ENCODE measurements around the gene SPDL1.

Gene SPDL1

GRCh38 chr5:169631360-169631759, 47.8 kb downstream of the SPDL1 start:
- no peak overlapping the region for H3K4me3 Mint-ChIP-seq
- peaks cover 3% of the 10 kb centered on the region for H3K9me3 Mint-ChIP-seq
- H3K27ac Mint-ChIP-seq: no peak overlapping the region
- H3K36me3 Mint-ChIP-seq (ENCODE audit: low read depth): peaks cover 5% of the 10 kb centered on the region
- H3K4me1 Mint-ChIP-seq (ENCODE audit: low read depth): peaks cover 6% of the 10 kb centered on the region
- H3K27me3 Mint-ChIP-seq (ENCODE audit: low read depth): peaks cover 22% of the 10 kb centered on the region

- H3K36me3 Mint-ChIP-seq (ENCODE audit: low read depth): peaks cover 6% of the 10 kb centered on the region
- H3K9me3 Mint-ChIP-seq: peaks cover 3% of the 10 kb centered on the region
- H3K4me1 Mint-ChIP-seq (ENCODE audit: low read depth): peaks cover 11% of the 10 kb centered on the region
- no peak overlapping the region for H3K4me3 Mint-ChIP-seq
- H3K27ac Mint-ChIP-seq: no peak overlapping the region
- H3K27me3 Mint-ChIP-seq (ENCODE audit: low read depth): peaks cover 19% of the 10 kb centered on the region
Observed at GRCh38 chr5:169632946-169633345, 49.4 kb downstream of the SPDL1 start.

- H3K36me3 Mint-ChIP-seq (ENCODE audit: low read depth): peaks cover 22% of the 10 kb centered on the region
- H3K4me3 Mint-ChIP-seq: no peak overlapping the region
- H3K4me1 Mint-ChIP-seq (ENCODE audit: low read depth): peaks cover 28% of the 10 kb centered on the region
- no peak overlapping the region for H3K27ac Mint-ChIP-seq
- H3K9me3 Mint-ChIP-seq: peaks cover 13% of the 10 kb centered on the region
- peaks cover 19% of the 10 kb centered on the region for H3K27me3 Mint-ChIP-seq (ENCODE audit: low read depth)
Observed at GRCh38 chr5:169634606-169635005, 51.0 kb downstream of the SPDL1 start.

GRCh38 chr5:169635936-169636335, 52.4 kb downstream of the SPDL1 start:
- Mint-ChIP-seq H3K27ac (peak overlapping the region; percentile 71), H3K36me3 (ENCODE audit: low read depth) (peaks cover 34% of the 10 kb centered on the region)

GRCh38 chr5:169636477-169637084, 53.0 kb downstream of the SPDL1 start:
- Mint-ChIP-seq H3K9me3 (peaks cover 20% of the 10 kb centered on the region), H3K27ac (peak overlapping the region; percentile 97), H3K4me3 (peak overlapping the region; percentile 95), H3K27me3 (ENCODE audit: low read depth) (peaks cover 19% of the 10 kb centered on the region), H3K4me1 (ENCODE audit: low read depth) (peaks cover 37% of the 10 kb centered on the region), H3K36me3 (ENCODE audit: low read depth) (peaks cover 38% of the 10 kb centered on the region)

More at GRCh38 chr5:169635936-169636335, 52.4 kb downstream of the SPDL1 start:
- Mint-ChIP-seq H3K9me3 (peaks cover 20% of the 10 kb centered on the region), H3K4me1 (ENCODE audit: low read depth) (peaks cover 32% of the 10 kb centered on the region), H3K4me3 (peak overlapping the region; percentile 50), H3K27me3 (ENCODE audit: low read depth) (peaks cover 19% of the 10 kb centered on the region)

GRCh38 chr5:169637085-169637548, 53.5 kb downstream of the SPDL1 start, which contains the start of gene DOCK2:
Gene DOCK2 (plus strand): TSS chr5:169637275. CDS start chr5:169637327, 52 bp downstream.
- H3K36me3 Mint-ChIP-seq (ENCODE audit: low read depth): peaks cover 37% of the 10 kb centered on the region
- peak within 1 kb of the TSS; percentile 97 for H3K27ac Mint-ChIP-seq
- H3K9me3 Mint-ChIP-seq: peaks cover 20% of the 10 kb centered on the region
- peaks cover 13% of the 10 kb centered on the region for H3K27me3 Mint-ChIP-seq (ENCODE audit: low read depth)
- H3K4me1 Mint-ChIP-seq (ENCODE audit: low read depth): peaks cover 43% of the 10 kb centered on the region
- H3K4me3 Mint-ChIP-seq: peak within 1 kb of the TSS; percentile 95

- Mint-ChIP-seq H3K36me3 (ENCODE audit: low read depth) (peaks cover 38% of the 10 kb centered on the region), H3K4me1 (ENCODE audit: low read depth) (peaks cover 43% of the 10 kb centered on the region), H3K27me3 (ENCODE audit: low read depth) (peaks cover 12% of the 10 kb centered on the region), H3K27ac (peak overlapping the region; percentile 93), H3K4me3 (peak overlapping the region; percentile 95), H3K9me3 (peaks cover 20% of the 10 kb centered on the region)
Observed at GRCh38 chr5:169637549-169638121, 54.1 kb downstream of the SPDL1 start.

- H3K27ac Mint-ChIP-seq: no peak overlapping the region
- H3K9me3 Mint-ChIP-seq: peaks cover 17% of the 10 kb centered on the region
- H3K36me3 Mint-ChIP-seq (ENCODE audit: low read depth): peaks cover 52% of the 10 kb centered on the region
- peaks cover 68% of the 10 kb centered on the region for H3K4me1 Mint-ChIP-seq (ENCODE audit: low read depth)
- H3K27me3 Mint-ChIP-seq (ENCODE audit: low read depth): no peaks in the 10 kb centered on the region
- no peak overlapping the region for H3K4me3 Mint-ChIP-seq
Observed at GRCh38 chr5:169641253-169641652, 57.7 kb downstream of the SPDL1 start.

- Mint-ChIP-seq H3K9me3 (no peaks in the 10 kb centered on the region), H3K4me3 (peak overlapping the region; percentile 8), H3K36me3 (ENCODE audit: low read depth) (peaks cover 43% of the 10 kb centered on the region), H3K27ac (peak overlapping the region; percentile 93), H3K27me3 (ENCODE audit: low read depth) (no peaks in the 10 kb centered on the region), H3K4me1 (ENCODE audit: low read depth) (peaks cover 81% of the 10 kb centered on the region)
Observed at GRCh38 chr5:169646856-169647255, 63.3 kb downstream of the SPDL1 start.

GRCh38 chr5:169647566-169647965, 64.0 kb downstream of the SPDL1 start:
- peak overlapping the region; percentile 93 for H3K27ac Mint-ChIP-seq
- no peaks in the 10 kb centered on the region for H3K27me3 Mint-ChIP-seq (ENCODE audit: low read depth)
- H3K4me3 Mint-ChIP-seq: peak overlapping the region; percentile 57
- H3K4me1 Mint-ChIP-seq (ENCODE audit: low read depth): peaks cover 84% of the 10 kb centered on the region
- no peaks in the 10 kb centered on the region for H3K9me3 Mint-ChIP-seq
- H3K36me3 Mint-ChIP-seq (ENCODE audit: low read depth): peaks cover 46% of the 10 kb centered on the region

- Mint-ChIP-seq H3K27ac (peak overlapping the region; percentile 93), H3K9me3 (no peaks in the 10 kb centered on the region), H3K27me3 (ENCODE audit: low read depth) (no peaks in the 10 kb centered on the region), H3K4me3 (peak overlapping the region; percentile 35), H3K4me1 (ENCODE audit: low read depth) (peaks cover 86% of the 10 kb centered on the region), H3K36me3 (ENCODE audit: low read depth) (peaks cover 49% of the 10 kb centered on the region)
Observed at GRCh38 chr5:169648725-169649310, 65.2 kb downstream of the SPDL1 start.

GRCh38 chr5:169649486-169649885, 65.9 kb downstream of the SPDL1 start:
- H3K27me3 Mint-ChIP-seq (ENCODE audit: low read depth): no peaks in the 10 kb centered on the region
- H3K9me3 Mint-ChIP-seq: no peaks in the 10 kb centered on the region
- peak overlapping the region; percentile 64 for H3K4me3 Mint-ChIP-seq
- peaks cover 87% of the 10 kb centered on the region for H3K4me1 Mint-ChIP-seq (ENCODE audit: low read depth)
- H3K36me3 Mint-ChIP-seq (ENCODE audit: low read depth): peaks cover 50% of the 10 kb centered on the region
- peak overlapping the region; percentile 93 for H3K27ac Mint-ChIP-seq

GRCh38 chr5:169650701-169651331, 67.2 kb downstream of the SPDL1 start:
- Mint-ChIP-seq H3K27ac (peak overlapping the region; percentile 93), H3K36me3 (ENCODE audit: low read depth) (peaks cover 56% of the 10 kb centered on the region), H3K4me3 (peak overlapping the region; percentile 70), H3K27me3 (ENCODE audit: low read depth) (no peaks in the 10 kb centered on the region), H3K4me1 (ENCODE audit: low read depth) (peaks cover 89% of the 10 kb centered on the region), H3K9me3 (no peaks in the 10 kb centered on the region)

GRCh38 chr5:169651526-169651925, 68.0 kb downstream of the SPDL1 start:
- peak overlapping the region; percentile 70 for H3K4me3 Mint-ChIP-seq
- peaks cover 89% of the 10 kb centered on the region for H3K4me1 Mint-ChIP-seq (ENCODE audit: low read depth)
- peak overlapping the region; percentile 93 for H3K27ac Mint-ChIP-seq
- peaks cover 53% of the 10 kb centered on the region for H3K36me3 Mint-ChIP-seq (ENCODE audit: low read depth)
- H3K27me3 Mint-ChIP-seq (ENCODE audit: low read depth): no peaks in the 10 kb centered on the region
- no peaks in the 10 kb centered on the region for H3K9me3 Mint-ChIP-seq

Data from T-helper 1 cell treated with Interleukin-12 subunit alpha and Interleukin-12 subunit beta and Interleukin-4 antibody, amounts not matched to agents 30 μg/mL and 1 μg/mL, for 36 hours (primary cell).